Endothelial cell of umbilical vein (primary cell): ENCODE data around the gene DNAAF5. TPM values are rescaled to one million over a fixed set of nuclear protein-coding genes. Genes with fewer than 3 reads are reported as not detected.

Experiments
- BruUV-seq: library from RNA; stranded (reverse); fragments of 400-500 nt; replicated peaks from 2 replicates; lab custom pipeline; 2021; lab: Mats Ljungman, UMichigan
- CTCF ChIA-PET: fragments of 300-600, 350-600 bp; sonication (Branson Sonifier 250); formaldehyde crosslinking; loops from one replicate; lab custom pipeline; 2021; ENCODE audit warnings: antibody characterized with exemption, inconsistent platforms; lab: Charles Lee
- POLR2A ChIA-PET: fragments of 300-600, 350-600 bp; sonication (Branson Sonifier 250); formaldehyde crosslinking; loops from one replicate; lab custom pipeline; 2021; ENCODE audit warnings: antibody characterized with exemption, inconsistent platforms; lab: Charles Lee
- DNase-seq: peaks from one replicate; pipeline ENCODE4 v3.0.0-alpha.2; 2011; ENCODE audit warnings: low read depth, low spot score
- FAIRE-seq: peaks from 2 replicates; lab custom pipeline; 2011; peaks lifted over from hg19 to GRCh38; lab: Jason Lieb, UNC
- H2AFZ ChIP-seq: 2 replicates; pipeline ENCODE4 v1.6.0; 2012; ENCODE audit warnings: low read depth, low read length, control low read depth, inconsistent platforms
- H3K27ac ChIP-seq: 2 replicates; pipeline ENCODE4 v1.5.1; 2011; ENCODE audit warnings: low read depth, mild to moderate bottlenecking, control low read depth, low read length, moderate library complexity; ENCODE audit not compliant: insufficient read depth
- H3K27me3 ChIP-seq, 2 experiments: 2 replicates each; pipeline versions ENCODE4 v1.6.0 to v1.6.1; 2011; ENCODE audit warnings: low read length in 2 of 2, mixed read lengths in 1 of 2; ENCODE audit not compliant: control insufficient read depth in 2 of 2, insufficient read depth in 2 of 2
- H3K36me3 ChIP-seq, 2 experiments: 2 replicates in 1 of 2; 3 replicates in 1 of 2; pipeline ENCODE4 v1.5.1; 2011; ENCODE audit warnings: low read length in 2 of 2, mild to moderate bottlenecking in 1 of 2, moderate library complexity in 1 of 2; ENCODE audit not compliant: control insufficient read depth in 2 of 2, insufficient read depth in 2 of 2; ENCODE audit errors: extremely low read depth in 1 of 2
- H3K4me1 ChIP-seq: 3 replicates; pipeline ENCODE4 v1.5.1; 2011; ENCODE audit warnings: mild to moderate bottlenecking, low read length; ENCODE audit not compliant: control insufficient read depth, insufficient read depth; ENCODE audit errors: extremely low read depth
- H3K4me2 ChIP-seq: 2 replicates; pipeline ENCODE4 v1.6.1; 2011; ENCODE audit warnings: low read length, control low read depth, mixed read lengths; ENCODE audit not compliant: insufficient read depth
- H3K4me3 ChIP-seq, 3 experiments: fragments of 200-600 bp in 1 of 3; sonication (generic), shearing (Covaris generic) in 1 of 3; replicated peaks in 1 of 3; 2 replicates each; pipeline ENCODE4 v1.5.1; 2011 to 2016; ENCODE audit warnings: control low read depth in 3 of 3, low read length in 3 of 3, mild to moderate bottlenecking in 2 of 3, inconsistent platforms in 1 of 3, low read depth in 1 of 3, moderate library complexity in 1 of 3; ENCODE audit not compliant: insufficient read depth in 1 of 3
- H3K79me2 ChIP-seq: 2 replicates; pipeline ENCODE4 v1.6.0; 2012; ENCODE audit warnings: low read length, inconsistent platforms; ENCODE audit not compliant: control insufficient read depth, insufficient read depth
- H3K9ac ChIP-seq: replicated peaks from 2 replicates; pipeline ENCODE3; 2011; ENCODE audit warnings: low read length, control low read depth; ENCODE audit not compliant: insufficient read depth; ENCODE audit errors: extremely low read depth
- H3K9me1 ChIP-seq: replicated peaks from 3 replicates; pipeline ENCODE4 v1.6.0; 2011; ENCODE audit warnings: mild to moderate bottlenecking, low read length; ENCODE audit not compliant: control insufficient read depth, insufficient read depth; ENCODE audit errors: extremely low read depth
- H3K9me3 ChIP-seq: replicated peaks from 2 replicates; pipeline ENCODE4 v1.5.1; 2012; ENCODE audit warnings: low read length, inconsistent platforms; ENCODE audit not compliant: control insufficient read depth, insufficient read depth
- H4K20me1 ChIP-seq: replicated peaks from 2 replicates; pipeline ENCODE3; 2011; ENCODE audit warnings: mild to moderate bottlenecking, low read length; ENCODE audit not compliant: control insufficient read depth, insufficient read depth; ENCODE audit errors: extremely low read depth
- CTCF ChIP-seq, 2 donors: IDR thresholded peaks; 1 replicate in 1 of 2; 2 replicates in 1 of 2; pipeline ENCODE4 v1.5.1; 2011; ENCODE audit warnings: low read length in 2 of 2, mild to moderate bottlenecking in 2 of 2, moderate library complexity in 2 of 2, control low read depth in 1 of 2, inconsistent platforms in 1 of 2, low read depth in 1 of 2; ENCODE audit not compliant: insufficient read depth in 1 of 2; ENCODE audit errors: extremely low read depth in 1 of 2
- EZH2 ChIP-seq: IDR thresholded peaks from 2 replicates; pipeline ENCODE4 v1.6.1; 2012; ENCODE audit warnings: borderline replicate concordance, low read depth, mild to moderate bottlenecking, moderate library complexity, low read length, inconsistent platforms; ENCODE audit not compliant: severe bottlenecking
- FOS ChIP-seq: IDR thresholded peaks from 2 replicates; pipeline ENCODE4 v1.6.1; 2011; ENCODE audit warnings: mild to moderate bottlenecking, low read length, moderate library complexity, borderline replicate concordance; ENCODE audit not compliant: insufficient read depth
- GATA2 ChIP-seq: IDR thresholded peaks from 2 replicates; pipeline ENCODE4 v1.7.0; 2011; ENCODE audit warnings: low read depth, mild to moderate bottlenecking, moderate library complexity, mixed read lengths, low read length; ENCODE audit not compliant: insufficient read length, insufficient read depth
- JUN ChIP-seq: IDR thresholded peaks from 2 replicates; pipeline ENCODE4 v1.6.1; 2011; ENCODE audit warnings: borderline replicate concordance, low read depth; ENCODE audit not compliant: insufficient read length, insufficient read depth
- MAX ChIP-seq: IDR thresholded peaks from 2 replicates; pipeline ENCODE4 v1.6.1; 2011; ENCODE audit not compliant: insufficient read depth, insufficient read length
- MYC ChIP-seq: IDR thresholded peaks from one replicate; pipeline ENCODE4 v1.6.1; 2011; ENCODE audit warnings: mild to moderate bottlenecking, low read depth, low read length
- POLR2A ChIP-seq: IDR thresholded peaks from 2 replicates; pipeline ENCODE4 v1.6.1; 2012; ENCODE audit warnings: low read depth, mild to moderate bottlenecking, control low read depth, low read length
- POLR2AphosphoS5 ChIP-seq: IDR thresholded peaks from 2 replicates; pipeline ENCODE4 v1.6.1; 2012; ENCODE audit warnings: low read depth, mild to moderate bottlenecking, control low read depth, low read length, moderate library complexity; ENCODE audit not compliant: insufficient read depth
- dilution Hi-C: fragments of 300-500 bp; cut with MboI; formaldehyde crosslinking; loops from one replicate; pipeline ENCODE4 v1.15.0; 2019; ENCODE audit warnings: low sequenced_read_pairs; ENCODE audit not compliant: extremely low pct_ligation_motif_present
- intact Hi-C: fragments of 100-400 bp; cut with micrococcal nuclease; formaldehyde crosslinking; loops from one replicate; pipeline ENCODE4 v1.10.0; 2022
- polyA plus RNA-seq, 4 experiments: library from polyadenylated mRNA; depleted of rRNA in 3 of 4; stranded (reverse) in 3 of 4; unstranded in 1 of 4; fragments of >200 nt; gene quantifications; 2 replicates each; pipeline versions ENCODE4 v1.2.1 to v1.2.3, GENCODE V29; 2011 to 2012; ENCODE audit warnings: missing spikeins in 1 of 4
- total RNA-seq: library from RNA; stranded (reverse); gene quantifications from 2 replicates; pipeline ENCODE4 v1.2.3, GENCODE V29; 2021

Gene DNAAF5
- total and polyA plus RNA-seq, 2 donors (not counting 3 experiments of a cell fraction or from before 2014, with no cell fraction given) = 49.3 to 65.5 TPM

- dilution Hi-C loops (no loop called here), intact Hi-C loops (no loop called here)
- no peak overlapping the region for H3K27ac ChIP-seq
- no peak overlapping the region for H2AFZ ChIP-seq
- H3K79me2 ChIP-seq = peaks cover 32% of the 10 kb centered on the region
- ChIA-PET CTCF (no interaction called here), POLR2A (no interaction called here)
- BruUV-seq = no TSS peak
- no peaks in the 10 kb centered on the region for H4K20me1 ChIP-seq
- H3K9ac ChIP-seq = no peak overlapping the region
- no peaks in the 10 kb centered on the region for H3K9me1 ChIP-seq
- FAIRE-seq (no peak), DNase-seq (no peak)
- TF ChIP-seq FOS (no peak), MYC (no peak), POLR2A (no peak), CTCF (IDR thresholded peaks at IDR 0.05; ENCODE audit: extremely low read depth in 1 of 2, insufficient read depth in 1 of 2, low read depth in 1 of 2, low read length in 2 of 2) (no peak), POLR2AphosphoS5 (no peak), EZH2 (no peak), GATA2 (no peak), MAX (no peak), JUN (no peak)
- H3K4me1 ChIP-seq = no peaks in the 10 kb centered on the region
- H3K27me3 ChIP-seq = no peaks in the 10 kb centered on the region
- no peaks in the 10 kb centered on the region for H3K9me3 ChIP-seq
- H3K36me3 ChIP-seq = peaks cover 3 to 20% of the 10 kb centered on the region in 2 experiments
- H3K4me2 ChIP-seq = no peak overlapping the region
- H3K4me3 ChIP-seq = no peak overlapping the region
These were observed 13.8 kb downstream of the DNAAF5 start for GRCh38 chr7:739983-740942.
